Measurements from ENCODE around the gene WDR59.
A peak's percentile ranks its signal among the peaks of the same experiment; 100 is the strongest.
"Not testable (repeated sequence)": the region's sequence is repeated elsewhere in the genome, so short reads cannot be mapped to it uniquely, and the experiment has no call there.

The WDR59 gene

DNA sequence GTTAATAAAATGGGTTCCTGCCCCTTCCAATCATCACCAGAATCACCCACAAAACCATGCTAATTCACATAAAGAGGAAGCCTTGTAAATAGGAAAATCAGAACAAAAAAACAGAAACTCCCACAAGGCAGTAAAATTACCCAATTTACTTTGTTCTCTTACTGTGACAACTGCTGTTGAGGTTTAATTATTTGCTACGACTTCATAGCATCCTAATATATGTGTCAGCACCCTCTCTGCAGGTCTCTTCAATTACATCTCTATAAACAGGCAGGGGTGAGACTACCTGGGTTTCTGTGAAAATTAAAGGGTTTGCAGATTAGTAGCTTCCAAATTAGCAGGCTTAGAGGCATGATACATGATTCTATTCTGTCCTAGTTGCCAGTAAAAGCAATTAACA, 2.7 kb downstream of the WDR59 start:
- DNase-seq (ENCODE audit: low read depth in 2 of 3, low spot score in 1 of 3) = no peak

DNA sequence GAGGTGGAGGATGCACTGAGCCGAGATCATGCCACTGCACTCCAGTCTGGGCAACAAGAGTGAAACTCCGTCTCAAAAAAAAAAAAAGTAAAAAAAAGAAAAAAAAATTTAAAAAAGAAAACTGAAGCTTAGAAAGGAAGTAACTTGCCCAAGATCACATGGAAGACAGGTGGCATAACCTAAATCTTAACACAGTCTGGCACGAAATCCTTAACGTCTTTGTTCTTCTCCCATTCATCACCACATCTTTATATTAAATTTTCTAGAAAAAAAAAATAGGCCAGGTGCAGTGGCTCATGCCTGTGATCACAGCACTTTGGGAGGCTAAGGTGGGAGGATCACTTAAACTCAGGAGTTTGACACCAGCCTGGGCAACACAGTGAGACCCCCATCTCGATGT, 9.3 kb downstream of the WDR59 start:
- no peak for DNase-seq (ENCODE audit: low read depth in 2 of 3, low spot score in 1 of 3)

DNA sequence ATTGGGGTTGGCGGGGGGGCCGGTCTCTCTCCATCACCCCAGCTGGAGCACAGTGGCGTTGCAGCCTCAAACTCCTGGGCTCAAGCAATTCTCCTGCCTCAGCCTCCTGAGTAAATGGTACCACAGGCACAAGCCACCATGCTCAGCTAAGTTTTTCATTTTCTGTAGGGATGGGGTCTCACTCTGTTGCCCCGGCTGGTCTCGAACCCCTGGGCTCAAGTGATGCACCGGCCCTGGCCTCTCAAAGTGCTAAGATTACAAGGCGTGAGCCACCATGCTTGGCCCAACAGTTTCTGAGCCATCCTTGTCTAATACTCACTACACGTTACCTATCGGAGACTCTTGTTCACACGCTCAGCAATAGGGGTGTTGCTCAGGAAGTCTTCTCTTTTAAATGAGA, 11.6 kb downstream of the WDR59 start:
- DNase-seq (ENCODE audit: low read depth in 2 of 3, low spot score in 1 of 3) = no peak

DNA sequence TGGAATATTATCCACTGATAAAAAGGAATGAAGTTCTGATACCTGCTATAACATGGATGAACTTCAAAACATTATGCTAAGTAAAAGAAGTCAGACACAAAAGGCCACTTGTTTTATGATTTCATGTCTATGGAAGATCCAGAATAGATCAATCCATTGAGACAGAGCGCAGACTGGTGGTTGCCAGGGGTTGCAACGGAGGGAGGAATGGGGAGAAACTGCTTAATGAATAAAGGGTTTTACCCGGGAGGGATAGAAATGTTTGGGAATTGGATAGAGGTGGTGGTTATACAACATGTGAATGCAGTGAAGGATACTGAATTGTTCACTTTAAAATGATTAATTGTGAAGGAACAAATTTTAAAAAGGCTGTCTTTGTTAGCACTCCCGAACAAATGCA, 30.2 kb downstream of the WDR59 start:
- DNase-seq (ENCODE audit: low read depth in 2 of 3, low spot score in 1 of 3) = no peak

DNA sequence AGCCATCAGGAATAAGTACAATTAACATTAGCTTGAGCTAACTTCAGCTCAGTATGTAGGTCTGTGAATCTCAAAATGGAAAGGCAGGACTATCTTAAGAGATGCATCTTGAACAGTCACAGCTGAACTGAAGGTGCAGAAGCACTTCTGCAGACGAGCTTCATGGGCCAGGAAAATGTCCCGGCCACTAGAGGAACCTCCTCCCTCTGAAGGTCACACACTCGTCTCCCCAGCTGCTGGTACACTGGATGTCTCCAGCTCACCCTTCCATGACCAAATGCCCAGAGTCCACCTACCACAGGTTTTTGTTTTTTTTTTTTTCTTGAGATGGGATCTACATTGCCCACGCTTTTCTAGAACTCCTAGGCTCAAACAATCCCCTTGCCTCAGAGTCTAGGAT, 33.2 kb downstream of the WDR59 start:
- DNase-seq (ENCODE audit: low read depth in 2 of 3, low spot score in 1 of 3) = no peak

DNA sequence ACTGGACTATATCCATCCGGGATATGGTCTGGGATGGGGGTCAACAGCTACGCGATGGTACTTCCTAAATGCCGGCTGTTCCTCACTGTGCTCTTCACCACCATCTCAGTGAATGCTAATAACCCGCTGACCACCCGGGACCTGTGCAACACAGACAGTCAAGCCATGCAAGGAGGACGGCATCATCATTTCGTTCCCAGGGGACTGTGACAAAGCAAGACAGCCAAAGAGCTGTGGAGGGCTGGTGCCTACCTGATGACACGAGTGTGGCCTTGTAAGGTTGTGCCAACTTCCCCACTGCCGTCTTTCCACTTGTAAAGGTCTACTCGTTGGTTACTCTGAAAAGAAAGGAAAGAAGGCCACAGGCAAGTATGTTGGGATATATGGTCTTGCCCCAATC, 33.7 kb downstream of the WDR59 start:
- no peak for DNase-seq (ENCODE audit: low read depth in 2 of 3, low spot score in 1 of 3)

DNA sequence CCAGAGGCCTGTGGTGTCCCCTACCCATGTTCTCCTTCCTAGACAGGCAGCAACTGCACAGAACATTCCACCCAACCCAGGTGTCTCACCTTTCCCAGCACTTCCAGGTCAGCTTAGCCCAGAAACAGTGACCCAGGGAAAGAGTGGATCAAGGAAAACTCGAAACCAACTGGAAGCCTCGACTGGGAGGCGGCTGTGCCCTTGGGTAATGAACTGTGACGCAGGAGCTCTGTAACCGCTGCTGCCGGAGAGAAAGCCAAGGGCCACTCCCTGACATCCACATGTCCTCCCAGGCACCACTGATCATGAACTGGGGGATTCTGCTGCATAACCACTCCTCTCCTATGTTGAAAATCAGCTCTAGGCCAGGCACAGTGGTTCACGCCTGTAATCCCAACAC, 34.4 kb downstream of the WDR59 start:
- DNase-seq (ENCODE audit: low read depth in 2 of 3, low spot score in 1 of 3) = no peak

DNA sequence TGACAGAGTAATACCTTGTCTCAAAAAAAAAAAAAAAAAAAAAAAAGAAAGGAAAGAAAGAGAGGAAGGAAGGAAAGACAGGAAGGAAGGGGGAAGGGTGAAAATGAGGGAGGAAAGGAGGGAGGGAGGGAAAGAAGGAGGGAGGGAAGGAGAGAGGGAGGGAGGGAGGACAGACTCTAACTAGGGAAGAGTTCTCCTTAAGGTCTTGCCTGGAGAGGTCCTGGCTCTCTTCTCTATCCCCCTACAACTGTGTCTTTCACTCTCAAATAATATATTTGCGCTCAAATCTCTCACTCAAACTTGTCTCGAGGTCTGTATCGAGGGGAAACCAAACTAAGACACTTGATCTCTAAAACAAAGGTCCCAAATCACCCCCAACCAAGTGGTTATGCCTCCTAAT, 35.6 kb downstream of the WDR59 start:
- DNase-seq (ENCODE audit: low read depth in 2 of 3, low spot score in 1 of 3) = no peak

DNA sequence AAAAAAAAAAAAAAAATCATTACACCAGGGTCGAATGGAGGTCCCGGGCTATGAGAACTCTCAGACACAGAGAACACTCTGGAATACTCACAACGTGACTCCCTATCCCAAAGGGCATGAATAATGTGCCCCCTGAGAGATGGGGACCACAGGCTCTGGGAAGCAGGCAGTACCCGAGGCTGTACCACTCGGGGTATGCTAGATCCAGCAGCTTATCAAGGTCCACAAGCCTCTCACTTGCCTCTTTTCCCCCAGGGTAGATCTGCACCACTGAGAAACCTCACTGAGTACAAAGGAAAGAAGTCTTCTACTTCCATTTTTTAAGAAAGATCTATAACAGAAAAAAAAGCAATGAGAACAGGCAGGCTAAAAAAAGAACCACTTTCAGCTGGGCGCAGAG, 40.5 kb downstream of the WDR59 start:
- DNase-seq (ENCODE audit: low read depth in 2 of 3, low spot score in 1 of 3) = no peak

DNA sequence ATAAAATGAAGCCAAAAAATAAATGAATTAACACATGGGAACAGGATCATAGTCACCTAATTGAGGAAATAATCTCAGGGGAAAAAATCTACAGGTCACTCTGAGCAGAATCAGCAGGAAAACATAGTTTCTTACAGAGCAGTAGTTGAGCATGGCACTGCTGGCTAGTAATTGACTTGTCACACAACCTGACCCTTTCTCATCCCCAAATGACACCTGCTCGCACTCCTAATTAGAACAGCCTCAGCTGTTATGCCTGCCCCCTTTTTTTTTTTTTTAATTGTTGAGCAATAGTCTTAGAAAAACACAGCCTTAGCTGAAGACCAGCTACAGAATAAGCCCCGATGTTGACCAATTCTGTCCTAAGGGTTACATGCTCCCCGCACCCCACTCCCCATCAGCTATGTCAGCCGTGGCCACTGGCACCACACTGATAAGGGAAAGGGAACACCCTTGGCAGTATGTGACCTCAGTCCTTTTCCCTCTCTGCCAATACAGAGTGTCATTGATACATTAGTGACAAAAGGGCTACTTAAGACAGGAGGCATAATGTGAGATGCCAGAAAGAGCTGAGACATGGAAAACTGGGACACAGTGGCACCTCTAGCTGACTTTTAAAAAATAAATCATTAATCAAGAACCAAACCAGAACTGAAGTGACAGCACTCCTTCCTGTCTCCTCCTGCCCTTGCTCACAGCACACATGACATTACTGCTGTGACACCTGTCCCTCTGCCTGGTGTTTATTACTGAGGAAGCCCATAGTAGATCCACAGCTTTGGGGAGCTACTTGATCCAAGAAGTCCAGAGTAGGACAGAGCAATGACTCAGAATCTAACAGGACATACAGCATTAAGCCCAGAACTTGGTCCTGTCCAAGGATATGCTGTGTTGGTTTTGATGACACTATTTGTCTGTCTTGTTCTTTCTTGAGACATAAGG, 41.7 kb downstream of the WDR59 start:
- no peak for DNase-seq (ENCODE audit: low read depth in 2 of 3, low spot score in 1 of 3)

DNA sequence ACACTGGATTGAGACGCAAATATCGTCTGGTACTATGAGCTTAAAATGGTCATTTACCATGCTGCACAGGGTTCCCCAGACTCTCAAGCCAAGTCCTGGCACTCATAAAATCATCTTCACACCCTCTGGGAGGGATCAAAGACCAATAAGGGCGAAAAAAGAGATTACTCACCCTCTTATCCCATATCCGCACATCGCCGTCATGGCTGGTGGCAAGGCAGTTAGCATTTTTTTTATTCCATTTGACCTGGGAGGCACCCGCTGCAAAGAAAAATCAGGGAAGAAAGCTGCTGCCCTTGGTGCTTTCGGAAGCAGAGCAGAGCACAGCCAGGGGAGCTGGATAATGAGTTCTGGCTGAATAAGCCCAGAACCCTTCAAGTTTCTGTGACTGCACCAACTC, 42.4 kb downstream of the WDR59 start:
- DNase-seq (ENCODE audit: low read depth in 2 of 3, low spot score in 1 of 3) = no peak

DNA sequence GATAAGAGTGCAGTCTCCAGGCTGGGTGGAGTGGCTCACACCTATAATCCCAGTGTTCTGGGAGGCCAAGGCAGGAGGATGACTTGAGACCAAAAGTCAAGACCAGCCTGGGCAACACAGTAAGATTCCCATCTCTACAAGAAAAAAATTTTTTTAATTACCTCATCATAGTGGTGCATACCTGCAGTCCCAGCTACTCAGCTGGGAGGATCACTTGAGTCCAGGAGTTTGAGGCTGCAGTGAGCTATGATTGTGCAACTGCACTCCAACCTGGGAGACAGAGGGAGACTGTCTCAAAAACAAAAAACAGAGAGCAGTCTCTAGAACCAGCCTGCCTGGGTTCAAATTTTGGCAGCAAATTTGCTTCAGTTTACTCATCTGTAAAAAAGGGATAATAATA, 45.2 kb downstream of the WDR59 start:
- DNase-seq (ENCODE audit: low read depth in 2 of 3, low spot score in 1 of 3) = no peak

DNA sequence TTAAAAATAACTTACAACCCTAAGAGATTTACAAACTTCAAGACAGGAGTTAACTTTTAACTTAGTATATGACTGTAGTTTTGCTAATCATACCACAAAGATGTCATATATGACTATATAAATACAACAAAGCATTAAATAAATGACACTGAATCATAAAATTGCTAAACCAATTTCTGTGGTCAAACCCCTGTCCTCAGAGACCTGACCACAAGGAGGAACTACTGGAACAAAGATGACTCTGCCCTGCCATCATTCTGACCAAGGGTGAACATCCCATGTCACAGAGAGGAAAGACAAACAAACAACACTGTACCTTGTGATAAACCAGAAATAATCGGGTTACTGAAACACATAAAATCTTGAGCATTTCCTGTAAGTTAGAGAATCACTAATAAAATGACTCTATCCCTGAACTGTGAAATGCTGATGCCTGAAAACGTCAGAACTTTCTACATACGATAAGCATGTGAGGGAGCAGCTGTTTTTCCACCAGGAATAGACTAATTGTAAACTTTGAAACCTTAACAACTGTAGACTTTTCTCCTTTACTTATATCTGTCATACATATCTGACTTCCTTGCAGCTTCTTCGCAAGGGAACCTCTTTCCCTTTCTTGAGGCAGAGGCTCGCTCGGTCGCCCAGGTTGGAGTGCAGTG, 47.9 kb downstream of the WDR59 start:
- DNase-seq (ENCODE audit: low read depth in 2 of 3, low spot score in 1 of 3) = peak in 1 of 3 donors; percentile 13

DNA sequence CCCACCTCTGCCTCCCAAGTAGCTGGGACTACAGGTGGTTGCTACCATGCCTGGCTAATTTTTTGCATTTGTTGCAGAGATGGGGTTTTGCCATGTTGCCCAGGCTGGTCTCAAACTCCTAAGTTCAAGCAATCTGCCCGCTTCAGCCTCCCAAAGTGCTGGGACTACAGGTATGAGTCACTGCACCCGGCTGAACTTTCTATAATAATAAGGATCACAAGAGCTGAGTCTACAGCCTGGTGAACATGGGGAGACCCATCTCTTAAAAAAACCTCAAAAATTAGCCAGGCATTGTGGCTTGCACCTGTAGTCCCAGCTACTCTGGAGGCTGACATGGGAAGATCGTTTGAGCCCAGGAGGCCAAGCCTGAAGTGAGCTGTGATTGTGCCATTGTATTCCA, 53.5 kb downstream of the WDR59 start:
- DNase-seq (ENCODE audit: low read depth in 2 of 3, low spot score in 1 of 3) = no peak

DNA sequence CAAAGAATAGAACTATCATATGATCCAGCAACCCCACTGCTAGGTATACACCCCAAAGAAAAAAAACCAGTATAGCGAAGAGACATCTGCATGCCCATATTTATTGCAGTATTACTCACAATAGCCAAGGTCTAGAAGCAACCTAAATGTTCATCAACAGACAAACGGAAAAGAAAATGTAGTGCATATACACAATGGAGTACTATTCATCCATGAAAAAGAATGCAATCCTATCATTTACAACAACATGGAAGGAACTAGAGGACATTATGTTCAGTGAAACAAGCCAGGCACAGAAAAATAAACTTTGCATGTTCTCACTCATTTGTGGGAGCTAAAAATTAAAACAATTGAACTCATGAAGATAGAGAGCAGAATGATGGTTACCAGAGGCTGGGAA, 55.3 kb downstream of the WDR59 start:
- DNase-seq (ENCODE audit: low read depth in 2 of 3, low spot score in 1 of 3) = no peak

DNA sequence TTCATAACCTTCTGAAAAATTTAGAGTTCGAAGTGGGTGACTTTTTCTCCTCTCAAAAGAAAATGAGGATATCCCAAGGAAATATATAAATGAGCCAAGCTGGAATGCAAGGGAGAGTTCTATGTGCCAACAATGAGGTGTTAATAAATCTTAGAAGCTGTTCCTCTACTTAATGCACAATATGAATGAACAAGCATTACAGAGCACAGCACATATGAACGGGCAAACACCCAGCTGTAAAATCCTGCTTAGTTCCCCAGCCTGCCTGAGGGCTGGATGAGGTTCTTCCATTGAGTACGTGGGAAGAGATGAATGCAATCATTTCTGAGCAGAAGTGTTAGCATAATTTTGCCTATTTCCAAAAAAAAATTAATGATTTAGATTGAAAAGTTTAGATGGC, 58.1 kb downstream of the WDR59 start:
- no peak for DNase-seq (ENCODE audit: low read depth in 2 of 3, low spot score in 1 of 3)

DNA sequence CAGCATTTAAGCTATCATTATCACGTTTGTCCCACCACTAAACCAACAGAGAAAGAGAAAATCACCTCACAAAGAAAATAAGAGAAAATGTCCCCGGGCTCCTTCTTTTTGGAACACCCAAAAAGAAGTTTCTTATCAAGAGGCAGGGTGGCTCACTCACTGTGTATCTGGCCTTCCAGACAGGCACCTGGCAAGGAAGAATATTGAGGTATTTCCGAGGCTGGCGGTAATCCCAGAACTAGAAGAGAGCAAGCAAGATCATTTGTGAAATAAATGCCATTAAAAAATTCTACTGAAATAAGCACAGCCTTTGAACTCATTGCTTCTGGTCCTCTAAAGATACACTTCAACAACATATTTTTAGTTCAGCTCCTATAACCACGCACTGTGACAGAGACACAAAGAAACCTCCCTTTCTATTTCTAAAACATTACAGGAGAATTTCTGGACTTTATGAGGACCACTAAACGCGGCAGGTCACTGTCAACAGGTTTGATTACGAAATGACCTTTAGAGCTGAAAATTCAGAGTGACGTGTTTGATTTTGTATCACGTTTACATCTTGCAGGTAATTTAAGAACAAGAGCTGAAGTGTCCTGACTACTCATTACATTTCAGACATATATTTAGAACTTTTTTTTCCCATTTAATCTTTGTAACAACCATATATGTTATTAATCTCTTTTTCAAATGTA, 61.0 kb downstream of the WDR59 start:
- no peak for DNase-seq (ENCODE audit: low read depth in 2 of 3, low spot score in 1 of 3)

DNA sequence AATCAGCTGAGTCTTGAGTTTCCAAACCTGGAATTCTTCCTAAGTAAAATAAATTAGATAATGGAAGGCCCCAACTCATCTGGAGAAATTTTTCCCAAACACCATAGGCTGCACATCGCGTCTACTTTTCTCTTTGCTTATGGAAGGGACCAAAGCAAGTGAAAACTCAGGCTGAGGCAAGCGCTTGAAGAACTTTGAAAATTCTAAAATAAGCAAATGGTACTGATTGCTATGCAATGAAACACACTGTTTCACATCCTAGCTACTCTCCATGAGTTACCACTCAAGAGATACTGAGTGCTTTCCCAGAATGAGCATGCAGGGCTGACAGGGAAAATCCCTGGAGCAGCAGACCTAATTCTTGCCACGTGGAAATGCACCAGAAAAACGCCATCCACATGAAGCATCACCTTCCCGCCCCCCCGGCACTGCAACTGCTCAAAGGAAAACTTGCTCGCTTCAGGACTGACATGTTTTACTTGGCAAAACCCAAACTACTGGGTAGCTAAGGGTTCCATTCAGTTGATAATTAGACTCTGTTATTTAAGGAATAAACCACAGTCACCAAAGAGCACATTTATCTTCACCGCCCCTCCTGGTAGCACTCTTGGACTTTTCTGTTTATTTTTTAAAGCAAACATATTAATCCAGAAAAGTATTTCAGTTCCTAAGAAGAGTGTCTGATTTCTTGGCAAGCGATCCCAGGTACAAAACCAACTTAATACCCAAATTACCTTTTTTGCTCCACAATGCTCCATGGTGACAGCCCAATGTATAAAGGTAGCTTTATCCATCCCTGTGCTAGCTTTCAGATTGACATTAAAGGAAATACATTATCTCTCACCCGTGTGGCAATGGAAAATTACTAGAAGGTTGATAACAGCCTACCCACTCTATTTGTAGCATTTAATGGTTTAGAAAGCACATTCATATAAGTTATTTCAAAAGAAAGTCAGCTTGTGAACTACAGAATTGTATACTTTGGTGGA, 62.5 kb downstream of the WDR59 start:
- no peak for DNase-seq (ENCODE audit: low read depth in 2 of 3, low spot score in 1 of 3)

DNA sequence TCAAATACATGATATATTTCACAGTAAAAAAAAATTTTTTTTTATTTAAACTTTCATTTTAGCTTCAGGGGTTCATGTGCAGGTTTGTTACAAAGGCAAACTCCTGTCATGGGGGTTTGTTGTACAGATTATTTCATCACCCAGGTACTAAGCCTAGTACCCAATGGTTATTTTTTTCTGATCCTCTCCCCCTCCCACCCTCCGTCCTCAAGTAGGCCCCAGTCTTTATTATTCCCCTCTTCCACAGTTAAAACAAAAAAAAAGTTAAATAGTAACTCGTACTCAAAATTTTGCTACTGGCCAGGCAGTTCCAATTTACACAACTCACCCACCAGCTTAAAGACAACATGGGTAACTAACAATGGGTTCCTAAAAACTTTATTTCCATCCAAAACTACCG, 63.9 kb downstream of the WDR59 start:
- no peak for DNase-seq (ENCODE audit: low read depth in 2 of 3, low spot score in 1 of 3)

DNA sequence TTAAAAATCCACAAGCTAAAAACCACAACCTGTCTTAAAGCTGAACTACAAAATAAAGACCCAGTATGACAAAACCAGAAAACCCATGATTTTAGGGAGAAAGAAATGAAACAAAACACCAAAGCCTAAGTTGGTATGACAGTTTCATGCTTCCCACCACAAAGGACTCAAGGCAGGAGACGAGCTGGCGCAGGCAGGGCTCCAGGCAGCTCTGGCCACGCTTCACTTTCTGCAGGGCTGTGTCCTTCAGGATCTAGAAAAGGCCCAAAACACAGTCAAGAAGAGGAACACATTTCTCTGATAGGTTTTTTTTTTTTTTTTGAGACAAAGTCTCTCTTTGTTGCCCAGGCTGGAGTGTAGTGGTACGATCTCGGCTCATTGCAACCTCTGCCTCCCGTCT, 75.3 kb downstream of the WDR59 start:
- no peak for DNase-seq (ENCODE audit: low read depth in 2 of 3, low spot score in 1 of 3)

DNA sequence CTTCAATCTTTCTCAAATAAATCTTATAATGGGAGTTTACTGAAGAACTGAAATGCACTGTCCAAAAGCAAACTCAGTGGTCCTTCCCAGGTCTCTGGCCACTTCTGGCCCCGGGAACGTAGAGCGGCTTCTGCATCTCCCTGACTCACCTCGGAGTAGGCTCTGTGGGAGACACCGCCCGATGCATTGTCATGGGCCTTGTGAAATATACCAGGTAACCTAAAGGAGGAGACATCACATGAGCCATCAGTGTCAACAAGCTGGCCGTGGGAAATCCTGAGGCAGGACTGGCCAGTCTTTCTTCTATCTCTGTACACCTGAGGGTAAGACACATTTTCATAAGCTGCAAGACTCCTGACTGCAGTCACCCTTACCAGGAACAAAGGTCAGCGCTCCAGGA, 76.2 kb downstream of the WDR59 start:
- not testable (repeated sequence) for DNase-seq (ENCODE audit: low read depth in 2 of 3, low spot score in 1 of 3)

Measured in stimulated activated CD4-positive, alpha-beta T cell treated with anti-CD3 and anti-CD28 coated beads, Interleukin-12 subunit alpha, Interleukin-12 subunit beta, amount 100 ng/mL, for 48 hours (primary cell).